ENCODE measurements around the gene TRMT13. TPM values are rescaled to one million over a fixed set of nuclear protein-coding genes. Genes with fewer than 3 reads are reported as not detected.

Gene TRMT13
- total and polyA plus RNA-seq, 2 donors (not counting 3 experiments of a cell fraction or from before 2014, with no cell fraction given) = 2.9 to 14.1 TPM

DNA sequence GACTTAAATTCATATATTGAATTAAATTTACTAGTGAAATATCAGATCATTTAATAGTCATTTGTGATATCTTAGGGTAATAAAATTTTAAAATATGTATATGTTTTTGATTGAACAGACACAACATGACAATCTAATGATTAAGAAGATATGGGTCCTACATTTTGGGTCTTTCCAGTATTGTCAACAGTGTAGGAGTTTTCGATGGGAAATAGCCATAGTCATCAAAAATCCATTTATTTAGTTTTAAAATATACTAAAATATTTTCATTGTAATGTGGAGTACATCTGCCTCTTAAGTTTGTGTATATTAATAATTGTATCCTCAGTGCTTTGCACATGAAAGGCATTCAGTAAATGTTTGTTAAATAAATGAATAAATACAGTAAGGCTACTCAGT is 14.0 kb downstream of the TRMT13 start:
- Histone ChIP-seq H3K79me2 (ENCODE audit: control insufficient read depth, insufficient read depth, low read length) (no peaks in the 10 kb centered on the region), H3K9me3 (replicated peaks; ENCODE audit: control insufficient read depth, insufficient read depth, low read length) (no peaks in the 10 kb centered on the region), H4K20me1 (replicated peaks; ENCODE audit: control insufficient read depth, extremely low read depth, insufficient read depth, low read length) (no peaks in the 10 kb centered on the region), H3K27me3 (ENCODE audit: control insufficient read depth in 2 of 2, insufficient read depth in 2 of 2, low read length in 2 of 2) (no peaks in the 10 kb centered on the region), H3K36me3 (ENCODE audit: control insufficient read depth in 2 of 2, extremely low read depth in 1 of 2, insufficient read depth in 2 of 2, low read length in 2 of 2) (peaks cover 11 to 15% of the 10 kb centered on the region in 2 experiments), H2AFZ (ENCODE audit: low read depth, low read length) (no peak overlapping the region), H3K9ac (replicated peaks; ENCODE audit: extremely low read depth, insufficient read depth, low read length) (no peak overlapping the region), H3K4me3 (replicated peaks in 1 of 3; ENCODE audit: insufficient read depth in 1 of 3, low read depth in 1 of 3, low read length in 3 of 3) (no peak overlapping the region), H3K4me1 (ENCODE audit: control insufficient read depth, extremely low read depth, insufficient read depth, low read length) (no peaks in the 10 kb centered on the region), H3K9me1 (replicated peaks; ENCODE audit: control insufficient read depth, extremely low read depth, insufficient read depth, low read length) (no peaks in the 10 kb centered on the region), H3K4me2 (ENCODE audit: insufficient read depth, low read length) (no peak overlapping the region), H3K27ac (ENCODE audit: insufficient read depth, low read depth, low read length) (no peak overlapping the region)
- dilution Hi-C loops (cut with MboI; ENCODE audit: extremely low pct_ligation_motif_present, low sequenced_read_pairs) = no loop called here
- TF ChIP-seq MYC (IDR thresholded peaks at IDR 0.05; ENCODE audit: low read depth, low read length) (no peak), POLR2A (IDR thresholded peaks at IDR 0.05; ENCODE audit: low read depth, low read length) (no peak), FOS (IDR thresholded peaks at IDR 0.05; ENCODE audit: borderline replicate concordance, insufficient read depth, low read length) (no peak), EZH2 (IDR thresholded peaks at IDR 0.05; ENCODE audit: borderline replicate concordance, low read depth, low read length, severe bottlenecking) (no peak), POLR2AphosphoS5 (IDR thresholded peaks at IDR 0.05; ENCODE audit: insufficient read depth, low read depth, low read length) (no peak), GATA2 (IDR thresholded peaks at IDR 0.05; ENCODE audit: insufficient read depth, insufficient read length, low read depth, low read length) (no peak), JUN (IDR thresholded peaks at IDR 0.05; ENCODE audit: borderline replicate concordance, insufficient read depth, insufficient read length, low read depth) (no peak)
- TF ChIP-seq, protein P1, sequence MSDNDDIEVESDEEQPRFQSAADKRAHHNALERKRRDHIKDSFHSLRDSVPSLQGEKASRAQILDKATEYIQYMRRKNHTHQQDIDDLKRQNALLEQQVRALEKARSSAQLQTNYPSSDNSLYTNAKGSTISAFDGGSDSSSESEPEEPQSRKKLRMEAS (IDR thresholded peaks at IDR 0.05; ENCODE audit: insufficient read depth, insufficient read length) = no peak
- TF ChIP-seq, protein P2, sequence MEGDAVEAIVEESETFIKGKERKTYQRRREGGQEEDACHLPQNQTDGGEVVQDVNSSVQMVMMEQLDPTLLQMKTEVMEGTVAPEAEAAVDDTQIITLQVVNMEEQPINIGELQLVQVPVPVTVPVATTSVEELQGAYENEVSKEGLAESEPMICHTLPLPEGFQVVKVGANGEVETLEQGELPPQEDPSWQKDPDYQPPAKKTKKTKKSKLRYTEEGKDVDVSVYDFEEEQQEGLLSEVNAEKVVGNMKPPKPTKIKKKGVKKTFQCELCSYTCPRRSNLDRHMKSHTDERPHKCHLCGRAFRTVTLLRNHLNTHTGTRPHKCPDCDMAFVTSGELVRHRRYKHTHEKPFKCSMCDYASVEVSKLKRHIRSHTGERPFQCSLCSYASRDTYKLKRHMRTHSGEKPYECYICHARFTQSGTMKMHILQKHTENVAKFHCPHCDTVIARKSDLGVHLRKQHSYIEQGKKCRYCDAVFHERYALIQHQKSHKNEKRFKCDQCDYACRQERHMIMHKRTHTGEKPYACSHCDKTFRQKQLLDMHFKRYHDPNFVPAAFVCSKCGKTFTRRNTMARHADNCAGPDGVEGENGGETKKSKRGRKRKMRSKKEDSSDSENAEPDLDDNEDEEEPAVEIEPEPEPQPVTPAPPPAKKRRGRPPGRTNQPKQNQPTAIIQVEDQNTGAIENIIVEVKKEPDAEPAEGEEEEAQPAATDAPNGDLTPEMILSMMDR (IDR thresholded peaks at IDR 0.05; ENCODE audit: extremely low read depth in 1 of 2, insufficient read depth in 1 of 2, low read depth in 1 of 2, low read length in 2 of 2) = no peak
- DNase-seq (ENCODE audit: low read depth, low spot score) = no peak
- ChIA-PET CTCF (no interaction called here), POLR2A (no interaction called here)
- FAIRE-seq = no peak
- intact Hi-C loops (cut with micrococcal nuclease) = no loop called here
- BruUV-seq (replicated peaks) = no TSS peak
